PC-3 (cell line): ENCODE results near the gene MTCL3.

Source experiments
- ATAC-seq: fragments of 200-7000 bp; cut with Tn5 transposase; 2 replicates; pipeline ENCODE4 v1.9.1; 2020; ENCODE audit warnings: mild to moderate bottlenecking, moderate library complexity
- BruUV-seq: library from RNA; stranded (reverse); fragments of 400-500 nt; replicated peaks from 2 replicates; lab custom pipeline; 2021; lab: Mats Ljungman, UMichigan
- CTCF ChIA-PET: fragments of 300-600 bp; sonication (Branson Sonifier 250); formaldehyde crosslinking; loops from one replicate; lab custom pipeline; 2022; ENCODE audit warnings: antibody characterized with exemption; lab: Charles Lee
- POLR2A ChIA-PET: fragments of 300-600 bp; sonication (Branson Sonifier 250); formaldehyde crosslinking; loops from one replicate; lab custom pipeline; 2022; ENCODE audit warnings: antibody characterized with exemption; ENCODE audit not compliant: unreplicated experiment; lab: Charles Lee
- DNase-seq: peaks from one replicate; pipeline ENCODE4 v3.0.0-alpha.2; 2015
- H2AFZ ChIP-seq: fragments of 300-600 bp; sonication (generic); 2 replicates; pipeline ENCODE4 v1.6.0; 2016; ENCODE audit warnings: antibody characterized with exemption, low read length
- H3F3A ChIP-seq: fragments of 300-600 bp; sonication (generic); one replicate; pipeline ENCODE4 v1.6.0; 2017; ENCODE audit warnings: antibody characterized with exemption, low read length, control low read depth, mild to moderate bottlenecking; ENCODE audit not compliant: unreplicated experiment
- H3K27ac ChIP-seq: fragments of 300-600 bp; sonication (generic); 2 replicates; pipeline ENCODE4 v1.5.1; 2016; ENCODE audit warnings: mild to moderate bottlenecking, low read length
- H3K27me3 ChIP-seq: fragments of 300-600 bp; sonication (generic); 2 replicates; pipeline ENCODE4 v1.6.1; 2016; ENCODE audit warnings: low read length, mixed read lengths
- H3K36me3 ChIP-seq: fragments of 300-600 bp; sonication (generic); 2 replicates; pipeline ENCODE4 v1.6.1; 2016; ENCODE audit warnings: low read depth, mixed run types, low read length, mixed read lengths
- H3K4me1 ChIP-seq: fragments of 300-600 bp; sonication (generic); 2 replicates; pipeline ENCODE4 v1.5.1; 2016; ENCODE audit warnings: low read length; ENCODE audit not compliant: insufficient read depth
- H3K4me2 ChIP-seq: fragments of 300-600 bp; sonication (generic); 2 replicates; pipeline ENCODE4 v1.6.0; 2016; ENCODE audit warnings: low read length
- H3K4me3 ChIP-seq: fragments of 300-600 bp; sonication (generic); 2 replicates; pipeline ENCODE4 v1.5.1; 2016; ENCODE audit warnings: mild to moderate bottlenecking, low read length, mixed read lengths
- H3K79me2 ChIP-seq: fragments of 300-600 bp; sonication (generic); 2 replicates; pipeline ENCODE4 v1.6.1; 2017; ENCODE audit warnings: low read length, mixed read lengths
- H3K9ac ChIP-seq: fragments of 300-600 bp; sonication (generic); 2 replicates; pipeline ENCODE4 v1.6.0; 2016; ENCODE audit warnings: mild to moderate bottlenecking, low read length
- H3K9me2 ChIP-seq: fragments of 300-600 bp; sonication (generic); replicated peaks from 2 replicates; pipeline ENCODE4 v1.6.1; 2016; ENCODE audit warnings: mixed run types, low read length, mixed read lengths
- H3K9me3 ChIP-seq: fragments of 300-600 bp; sonication (generic); 2 replicates; pipeline ENCODE4 v1.6.1; 2016; ENCODE audit warnings: low read length, mixed read lengths
- H4K20me1 ChIP-seq: fragments of 300-600 bp; sonication (generic); 2 replicates; pipeline ENCODE4 v1.6.1; 2016; ENCODE audit warnings: low read length, mixed read lengths
- CTCF ChIP-seq: fragments of 300-600 bp; sonication (generic); conservative IDR thresholded peaks from 2 replicates; pipeline ENCODE4 v1.5.1; 2017; ENCODE audit warnings: antibody characterized with exemption, low read depth, mild to moderate bottlenecking, low read length
- EZH2 ChIP-seq: fragments of 300-600 bp; sonication (generic); IDR thresholded peaks from one replicate; pipeline ENCODE4 v1.6.1; 2017; ENCODE audit warnings: antibody characterized with exemption, mild to moderate bottlenecking, low read length; ENCODE audit not compliant: unreplicated experiment
- EZH2phosphoT487 ChIP-seq: fragments of 300-600 bp; sonication (generic); IDR thresholded peaks from 2 replicates; pipeline ENCODE4 v1.6.1; 2018; ENCODE audit warnings: mild to moderate bottlenecking, antibody characterized with exemption, low read length, borderline replicate concordance
- intact Hi-C: fragments of 100-400 bp; cut with micrococcal nuclease; formaldehyde crosslinking; loops from 2 replicates; pipeline ENCODE4 v1.9.0; 2023

Gene MTCL3

GRCh38 chr6:127518710-127519468, at the start of gene MTCL3:
Gene MTCL3 (minus strand): TSS chr6:127519335.
- Histone ChIP-seq H3K27ac (no peak within 1 kb of the TSS), H3K4me1 (no peaks in the 10 kb centered on the region), H3F3A (no peaks in the 10 kb centered on the region), H3K9me3 (no peaks in the 10 kb centered on the region), H3K36me3 (peaks cover 2% of the 10 kb centered on the region; the same call in 1 of the 2 replicates), H2AFZ (no peak within 1 kb of the TSS), H3K4me3 (no peak within 1 kb of the TSS), H3K79me2 (no peaks in the 10 kb centered on the region), H4K20me1 (no peaks in the 10 kb centered on the region), H3K27me3 (peaks cover 5% of the 10 kb centered on the region; the same call in 1 of the 2 replicates), H3K4me2 (no peak within 1 kb of the TSS), H3K9ac (no peak within 1 kb of the TSS), H3K9me2 (no peaks in the 10 kb centered on the region)
- no TSS peak for BruUV-seq
- intact Hi-C loops = loop anchor here (5.0 kb wide), 1 partner anchor 37 kb away; no protein-coding TSS in a partner anchor
- ChIA-PET CTCF (no interaction called here), POLR2A (no interaction called here)
- ATAC-seq = no peak
- no peak for DNase-seq
- no peak for TF ChIP-seq EZH2phosphoT487
- no peak for TF ChIP-seq CTCF
- TF ChIP-seq EZH2 = no peak

GRCh38 chr6:127567476-127567875, 48.3 kb upstream of the MTCL3 start:
- TF ChIP-seq EZH2phosphoT487 (no peak), EZH2 (no peak), CTCF (no peak)
- no TSS peak for BruUV-seq
- no peak overlapping the region for H3K4me3 ChIP-seq

GRCh38 chr6:127566651-127567050, 47.5 kb upstream of the MTCL3 start:
- BruUV-seq = no TSS peak
- H3K79me2 ChIP-seq = no peaks in the 10 kb centered on the region
- no peak overlapping the region for H3K27ac ChIP-seq
- intact Hi-C loops = no loop called here
- no peaks in the 10 kb centered on the region for H3K9me3 ChIP-seq
- H3K4me2 ChIP-seq = no peak overlapping the region
- no peak for DNase-seq
- no peak for ATAC-seq
- H3K27me3 ChIP-seq = no peaks in the 10 kb centered on the region
- no peaks in the 10 kb centered on the region for H3K9me2 ChIP-seq
- no peaks in the 10 kb centered on the region for H4K20me1 ChIP-seq
- H3F3A ChIP-seq = no peaks in the 10 kb centered on the region
- TF ChIP-seq EZH2 = no peak
- TF ChIP-seq CTCF = no peak
- TF ChIP-seq EZH2phosphoT487 = no peak
- H3K4me3 ChIP-seq = no peak overlapping the region
- H3K36me3 ChIP-seq = no peaks in the 10 kb centered on the region
- CTCF ChIA-PET = no interaction called here
- POLR2A ChIA-PET = no interaction called here
- no peak overlapping the region for H3K9ac ChIP-seq
- no peaks in the 10 kb centered on the region for H3K4me1 ChIP-seq
- H2AFZ ChIP-seq = no peak overlapping the region

More at GRCh38 chr6:127567476-127567875, 48.3 kb upstream of the MTCL3 start:
- intact Hi-C loops = no loop called here
- no peak overlapping the region for H3K4me2 ChIP-seq
- no peaks in the 10 kb centered on the region for H3K79me2 ChIP-seq
- H3K36me3 ChIP-seq = no peaks in the 10 kb centered on the region
- no peak for DNase-seq
- H2AFZ ChIP-seq = no peak overlapping the region
- ChIA-PET POLR2A (no interaction called here), CTCF (no interaction called here)
- no peaks in the 10 kb centered on the region for H3F3A ChIP-seq
- no peaks in the 10 kb centered on the region for H4K20me1 ChIP-seq
- no peak for ATAC-seq
- no peaks in the 10 kb centered on the region for H3K9me2 ChIP-seq
- H3K9me3 ChIP-seq = no peaks in the 10 kb centered on the region
- no peaks in the 10 kb centered on the region for H3K27me3 ChIP-seq
- H3K4me1 ChIP-seq = no peaks in the 10 kb centered on the region
- no peak overlapping the region for H3K27ac ChIP-seq
- no peak overlapping the region for H3K9ac ChIP-seq
